Measurements from ENCODE around the gene MOB1A. TPM values are rescaled to one million over a fixed set of nuclear protein-coding genes. Genes with fewer than 3 reads are reported as not detected.
"Not testable (repeated sequence)": the region's sequence is repeated elsewhere in the genome, so short reads cannot be mapped to it uniquely, and the experiment has no call there.

The MOB1A gene
- polyA plus RNA-seq, 12 donors: 41.6 to 81.4 (median 57.0) TPM; not detected in 1

- DNase-seq: no peak
Observed at GRCh38 chr2:74201196-74201595, 22.5 kb upstream of the MOB1A start.

DNA sequence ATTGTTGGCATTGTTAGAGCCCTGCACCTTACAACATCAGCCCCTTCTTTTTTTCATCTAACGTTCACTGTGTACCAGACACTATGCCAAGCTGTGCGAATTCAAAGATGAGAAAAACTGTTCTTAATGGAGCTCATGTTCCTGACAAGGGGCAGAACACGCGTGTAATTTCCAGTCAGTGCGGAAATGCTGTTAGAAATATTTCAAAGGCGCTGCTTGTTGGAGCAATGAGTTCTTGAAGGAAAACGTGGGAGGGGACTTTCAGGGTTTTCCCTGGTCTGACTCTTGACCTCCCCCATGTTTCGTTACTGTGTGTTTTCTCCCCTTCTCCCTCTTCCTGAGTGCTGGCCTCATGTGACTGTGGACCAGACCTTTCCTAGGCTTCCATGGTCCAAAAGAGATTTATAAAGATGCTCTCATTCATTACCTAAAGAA lies 21.2 kb upstream of the MOB1A start:
- no peak for DNase-seq

- DNase-seq: no peak
Observed at GRCh38 chr2:74199275-74199701, 20.6 kb upstream of the MOB1A start.

DNA sequence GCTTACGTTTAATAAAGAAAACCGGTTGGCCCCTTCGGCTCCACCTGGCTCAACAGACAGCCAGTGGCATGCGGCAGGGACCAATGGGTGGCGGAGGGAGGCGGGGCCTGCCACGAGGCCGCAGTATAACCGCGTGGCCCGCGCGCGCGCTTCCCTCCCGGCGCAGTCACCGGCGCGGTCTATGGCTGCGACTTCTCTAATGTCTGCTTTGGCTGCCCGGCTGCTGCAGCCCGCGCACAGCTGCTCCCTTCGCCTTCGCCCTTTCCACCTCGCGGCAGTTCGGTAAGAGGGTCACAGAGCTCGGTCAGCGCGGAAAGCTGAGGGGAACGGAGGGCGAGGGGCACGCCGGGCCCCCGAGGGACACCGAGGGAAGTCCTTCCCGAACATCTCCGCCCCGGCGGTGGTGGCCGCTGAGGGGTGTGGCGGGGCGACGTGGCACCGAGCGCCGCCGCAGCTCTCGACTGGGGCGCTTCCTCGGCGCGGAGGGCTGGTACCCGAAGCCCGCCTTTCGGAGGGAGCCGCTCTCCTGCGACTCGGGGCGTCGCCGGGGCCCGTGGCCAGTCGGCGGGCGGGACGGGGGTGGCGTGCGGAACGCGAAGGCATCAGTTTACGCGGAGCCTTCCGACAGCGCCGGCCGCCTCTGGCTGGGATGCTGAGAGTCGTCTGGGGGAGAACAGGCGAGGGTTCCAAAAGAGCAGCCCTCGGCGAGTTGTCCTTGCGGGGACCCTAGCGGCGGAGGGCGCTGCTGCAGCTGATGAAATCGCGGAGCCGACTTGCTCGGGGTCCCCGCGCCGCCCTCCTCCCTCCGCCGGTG lies 20.0 kb upstream of the MOB1A start, which contains the start of gene MTHFD2:
MTHFD2 (plus strand) TSS at position 155 of the 814 bp plus-strand sequence; CDS start at position 182, 27 bp downstream.
- peak; percentile 89 for DNase-seq

DNA sequence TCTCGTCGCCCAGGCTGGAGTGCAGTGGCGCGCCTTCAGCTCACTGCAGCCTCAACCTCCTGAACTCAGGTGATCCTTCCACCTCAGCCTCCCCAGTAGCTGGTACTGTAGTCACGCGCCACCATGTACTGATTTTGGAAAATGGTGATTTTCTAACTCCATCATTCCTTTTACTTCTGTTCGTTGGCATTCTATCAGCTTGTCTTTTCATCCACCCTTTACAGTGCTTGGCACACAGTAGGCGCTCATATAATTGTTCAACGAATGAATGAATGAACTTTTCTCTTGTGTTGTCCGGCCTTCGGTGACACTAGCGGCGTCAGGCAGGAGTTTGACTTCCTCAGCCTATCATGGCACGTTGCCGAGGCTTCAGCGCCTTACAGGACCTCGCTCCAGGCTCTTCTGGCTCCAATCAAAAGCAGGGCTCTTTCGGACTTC lies 19.4 kb upstream of the MOB1A start:
- DNase-seq: no peak

DNA sequence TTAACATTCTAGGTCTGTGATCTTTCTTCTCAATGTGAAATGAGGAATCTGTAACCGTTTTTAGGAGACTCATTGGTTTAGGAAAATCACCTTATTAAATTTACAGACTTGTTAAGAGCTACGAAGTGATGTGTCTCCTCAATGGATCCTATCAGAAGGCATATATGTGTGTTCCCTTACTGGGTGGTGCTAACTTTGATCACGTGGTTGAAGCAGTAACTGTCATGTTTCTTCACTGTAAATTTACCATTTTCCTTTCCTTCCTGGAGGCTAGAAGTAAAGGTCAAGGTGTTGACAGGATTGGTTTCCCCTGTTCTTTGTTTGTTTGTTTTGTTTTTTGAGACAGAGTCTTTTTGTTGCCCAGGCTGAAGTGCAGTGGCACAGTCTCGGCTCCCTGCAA lies 18.4 kb upstream of the MOB1A start:
- no peak for DNase-seq

DNA sequence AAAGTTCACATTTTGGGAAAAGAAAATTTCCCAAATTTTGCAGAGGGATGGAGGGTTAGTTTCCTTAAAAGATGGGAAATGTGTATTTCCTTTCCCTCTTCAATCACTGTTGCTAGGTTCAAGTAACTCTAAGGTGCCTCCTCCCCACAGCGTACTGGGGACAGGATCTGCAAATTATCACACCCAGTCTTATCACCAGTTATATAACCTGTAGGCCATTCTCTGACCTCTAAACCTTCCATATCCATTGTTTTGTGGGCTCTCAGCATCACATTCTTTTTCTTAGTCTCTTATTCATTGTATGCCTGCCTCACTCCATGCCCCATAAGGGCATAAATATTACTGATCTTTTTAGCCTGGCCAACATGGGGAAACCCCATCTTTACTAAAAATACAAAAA lies 16.1 kb upstream of the MOB1A start:
- DNase-seq: no peak

DNA sequence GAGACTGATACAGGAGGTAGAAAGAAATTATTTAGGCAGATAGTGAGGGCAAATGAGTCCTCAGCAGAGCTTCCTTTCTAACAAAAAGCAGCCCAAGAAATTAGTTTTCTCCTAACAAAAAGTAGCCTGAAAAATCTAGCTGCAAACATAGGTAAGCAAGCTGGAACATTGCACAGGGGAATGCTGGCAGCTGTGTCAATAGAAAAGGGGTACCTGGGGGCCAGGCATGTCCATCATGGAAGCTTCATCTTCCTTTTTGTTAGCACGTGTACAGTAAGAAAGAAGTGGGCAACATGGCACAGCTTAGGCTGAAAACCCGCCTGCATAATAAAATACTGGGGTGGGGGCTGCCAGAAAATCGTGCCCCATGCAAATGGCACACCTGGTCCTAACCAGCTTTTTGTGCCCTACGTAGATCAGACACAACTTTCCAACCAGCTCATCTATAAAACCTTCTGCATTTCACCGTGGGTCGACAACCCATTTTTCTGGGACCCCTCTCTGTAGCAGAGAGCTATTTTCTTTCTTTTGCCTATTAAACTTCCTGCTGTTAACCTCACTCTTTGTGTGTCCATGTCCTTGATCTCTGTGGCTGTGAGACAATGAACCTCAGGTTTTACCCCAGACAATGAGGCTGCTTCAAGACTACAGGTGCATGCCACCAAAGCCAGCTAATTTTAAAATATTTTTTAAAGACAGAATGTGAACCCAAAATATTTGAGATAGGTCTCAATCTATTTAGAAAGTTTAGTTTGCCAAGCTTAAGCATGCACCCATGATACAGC lies 13.1 kb upstream of the MOB1A start:
- DNase-seq: no peak

- DNase-seq: no peak
Observed at GRCh38 chr2:74188696-74189095, 10.0 kb upstream of the MOB1A start.

- DNase-seq: no peak
Observed at GRCh38 chr2:74188018-74188601, 9.4 kb upstream of the MOB1A start.

DNA sequence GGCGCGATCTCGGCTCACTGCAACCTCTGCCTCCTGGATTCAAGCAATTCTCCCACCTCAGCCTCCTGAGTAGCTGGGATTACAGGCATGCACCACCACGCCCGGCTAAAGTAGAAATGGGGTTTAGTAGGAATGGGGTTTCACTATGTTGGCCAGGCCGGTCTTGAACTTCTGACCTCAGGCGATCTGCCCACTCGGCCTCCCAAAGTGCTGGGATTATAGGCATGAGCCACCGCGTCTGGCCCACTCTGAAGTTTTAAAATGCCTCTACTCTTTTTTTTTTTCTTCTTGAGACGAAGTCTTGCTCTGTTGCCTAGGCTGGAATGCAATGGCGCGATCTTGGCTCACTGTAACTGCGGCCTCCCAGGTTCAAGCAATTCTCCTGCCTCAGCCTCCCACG lies 8.0 kb upstream of the MOB1A start:
- DNase-seq: not testable (repeated sequence)

- no peak for DNase-seq
Observed at GRCh38 chr2:74186038-74186437, 7.4 kb upstream of the MOB1A start.

- DNase-seq: no peak
Observed at GRCh38 chr2:74183878-74184277, 5.2 kb upstream of the MOB1A start.

DNA sequence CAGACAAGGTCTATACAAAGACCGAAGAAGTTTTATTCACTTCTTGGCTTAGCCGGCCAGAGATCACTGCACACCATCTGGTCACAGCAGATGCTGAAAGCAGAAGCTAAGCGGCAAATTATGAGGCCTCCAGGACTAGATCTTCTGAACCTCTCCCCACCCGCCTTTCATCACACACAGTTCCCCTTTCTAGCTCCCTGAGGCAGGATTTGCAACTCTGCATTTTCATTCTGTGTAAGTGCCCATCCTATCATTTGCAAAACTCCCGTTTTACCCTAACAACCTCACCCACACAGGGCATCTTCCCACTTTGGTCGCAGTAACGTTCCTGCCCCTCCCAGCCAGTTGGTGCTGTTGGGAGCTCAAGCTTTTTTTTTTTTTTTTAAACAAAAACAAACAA lies 3.1 kb upstream of the MOB1A start:
- DNase-seq: no peak

GRCh38 chr2:74179063-74179865 lies 585 bp upstream of the MOB1A start:
- DNase-seq: no peak

DNA sequence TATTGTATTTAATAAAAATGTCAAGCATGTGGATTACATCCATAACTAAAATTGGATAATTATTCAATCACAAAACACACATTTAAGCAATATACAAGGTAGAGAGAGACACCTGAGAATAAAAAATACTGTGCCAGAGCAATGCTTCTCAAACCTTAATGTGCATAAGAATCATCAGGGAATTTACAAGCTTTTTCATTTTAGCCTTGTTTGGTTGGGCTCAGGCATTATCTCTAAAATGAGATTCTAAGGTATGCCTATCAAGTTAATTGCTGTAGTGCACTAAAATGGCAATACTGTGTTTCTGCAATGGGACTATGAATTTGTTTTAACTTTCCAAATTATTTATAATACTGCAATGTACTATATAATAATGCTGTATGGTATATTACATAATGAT lies 983 bp downstream of the MOB1A start:
- no peak for DNase-seq

- DNase-seq: no peak
Observed at GRCh38 chr2:74174909-74175308, 3.8 kb downstream of the MOB1A start.

- no peak for DNase-seq
Observed at GRCh38 chr2:74168739-74169138, 9.9 kb downstream of the MOB1A start.

GRCh38 chr2:74164761-74165160 lies 13.9 kb downstream of the MOB1A start:
- DNase-seq: no peak

- no peak for DNase-seq
Observed at GRCh38 chr2:74162951-74163350, 15.7 kb downstream of the MOB1A start.

DNA sequence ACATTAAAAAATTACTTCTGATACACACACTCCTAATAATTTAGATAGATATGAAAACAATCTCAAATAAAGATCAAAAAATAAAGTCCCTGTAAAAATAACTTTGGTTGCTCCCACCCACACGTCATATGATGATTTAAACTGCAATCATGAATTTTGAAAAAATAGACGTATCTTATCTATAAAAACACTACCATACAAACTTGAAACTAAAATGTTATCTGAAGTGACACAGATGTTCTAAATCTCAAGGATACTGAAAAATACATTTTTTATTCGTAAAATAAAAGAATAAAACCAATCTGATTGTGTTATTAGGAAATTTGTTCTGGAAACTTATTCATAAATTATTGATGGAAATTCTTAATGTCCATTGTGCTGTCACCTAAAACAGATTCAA lies 22.8 kb downstream of the MOB1A start:
- no peak for DNase-seq

DNA sequence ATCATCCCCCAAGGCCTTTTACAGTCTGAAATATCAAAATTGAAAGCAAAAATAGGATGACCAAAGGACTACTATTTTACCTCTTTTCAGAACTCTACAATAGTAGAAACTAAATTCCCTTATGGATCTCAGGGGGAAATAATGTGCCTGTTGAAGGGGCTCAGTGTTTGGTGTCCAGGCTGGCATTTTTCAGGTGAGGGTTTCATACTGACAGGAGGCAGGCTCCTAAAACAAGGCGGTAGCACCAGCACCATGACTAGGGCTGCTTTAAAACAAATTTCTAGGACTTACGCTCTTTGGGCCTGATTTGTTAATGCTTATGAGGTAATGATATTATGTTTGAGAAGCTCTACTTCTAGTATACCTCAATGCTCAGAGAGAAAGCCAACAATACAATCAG lies 25.7 kb downstream of the MOB1A start:
- DNase-seq: no peak

Measured in muscle of arm (tissue), 12 donors.